ENCODE measurements around the gene AAK1.

GRCh38 chr2:69538872-69539548 lies 104.5 kb downstream of the AAK1 start:
- TF ChIP-seq CTCF (IDR thresholded peaks at IDR 0.05): no peak
- TF ChIP-seq POLR2A (IDR thresholded peaks at IDR 0.05): no peak

All from adrenal gland (tissue), 5 donors.